Gastroesophageal sphincter (tissue), 3 donors: ENCODE data around the gene ITGA8.

Source experiments
- POLR2A ChIP-seq, 2 donors: fragments of 450-650 bp; IDR thresholded peaks; one replicate each; pipeline ENCODE4 v1.6.1; 2017; ENCODE audit warnings: antibody characterized with exemption in 2 of 2, mild to moderate bottlenecking in 2 of 2, moderate library complexity in 1 of 2
- POLR2AphosphoS5 ChIP-seq: sonication (generic); formaldehyde crosslinking; IDR thresholded peaks from one replicate; pipeline ENCODE4 v1.6.1; 2017; ENCODE audit warnings: antibody characterized with exemption
- TF ChIP-seq, protein P1 (sequence below), 4 experiments: fragments of 200-600 bp in 2 of 4; fragments of 450-650 bp in 2 of 4; sonication (generic) in 1 of 4; IDR thresholded peaks; one replicate each; pipeline ENCODE4 v1.5.1; 2017 to 2019; ENCODE audit warnings: antibody characterized with exemption in 4 of 4, mild to moderate bottlenecking in 2 of 4, moderate library complexity in 2 of 4

DNA sequence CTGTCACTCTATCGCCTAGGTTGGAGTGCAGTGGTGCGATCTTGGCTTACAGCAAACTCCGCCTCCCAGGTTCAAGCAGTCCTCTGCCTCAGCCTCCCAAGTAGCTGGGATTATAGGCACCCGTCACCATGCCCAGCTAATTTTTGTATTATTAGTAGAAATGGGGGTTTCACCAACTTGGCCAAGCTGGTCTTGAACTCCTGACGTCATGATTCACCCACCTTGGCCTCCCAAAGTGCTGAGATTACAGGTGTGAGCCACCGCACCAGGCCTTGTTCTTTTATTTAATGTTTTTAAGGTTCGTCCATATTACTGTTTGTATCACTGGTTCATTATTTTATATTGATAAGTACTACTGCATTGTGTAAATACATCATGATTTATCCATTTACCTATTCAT lies 10.2 kb upstream of the ITGA8 start:
- TF ChIP-seq, protein P1, sequence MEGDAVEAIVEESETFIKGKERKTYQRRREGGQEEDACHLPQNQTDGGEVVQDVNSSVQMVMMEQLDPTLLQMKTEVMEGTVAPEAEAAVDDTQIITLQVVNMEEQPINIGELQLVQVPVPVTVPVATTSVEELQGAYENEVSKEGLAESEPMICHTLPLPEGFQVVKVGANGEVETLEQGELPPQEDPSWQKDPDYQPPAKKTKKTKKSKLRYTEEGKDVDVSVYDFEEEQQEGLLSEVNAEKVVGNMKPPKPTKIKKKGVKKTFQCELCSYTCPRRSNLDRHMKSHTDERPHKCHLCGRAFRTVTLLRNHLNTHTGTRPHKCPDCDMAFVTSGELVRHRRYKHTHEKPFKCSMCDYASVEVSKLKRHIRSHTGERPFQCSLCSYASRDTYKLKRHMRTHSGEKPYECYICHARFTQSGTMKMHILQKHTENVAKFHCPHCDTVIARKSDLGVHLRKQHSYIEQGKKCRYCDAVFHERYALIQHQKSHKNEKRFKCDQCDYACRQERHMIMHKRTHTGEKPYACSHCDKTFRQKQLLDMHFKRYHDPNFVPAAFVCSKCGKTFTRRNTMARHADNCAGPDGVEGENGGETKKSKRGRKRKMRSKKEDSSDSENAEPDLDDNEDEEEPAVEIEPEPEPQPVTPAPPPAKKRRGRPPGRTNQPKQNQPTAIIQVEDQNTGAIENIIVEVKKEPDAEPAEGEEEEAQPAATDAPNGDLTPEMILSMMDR (IDR thresholded peaks at IDR 0.05) = no peak
- TF ChIP-seq POLR2AphosphoS5 (no peak), POLR2A (IDR thresholded peaks at IDR 0.05) (no peak)
